ENCODE results near the gene MED13L.
"Not testable (repeated sequence)": the region's sequence is repeated elsewhere in the genome, so short reads cannot be mapped to it uniquely, and the experiment has no call there.

Gene MED13L

DNA sequence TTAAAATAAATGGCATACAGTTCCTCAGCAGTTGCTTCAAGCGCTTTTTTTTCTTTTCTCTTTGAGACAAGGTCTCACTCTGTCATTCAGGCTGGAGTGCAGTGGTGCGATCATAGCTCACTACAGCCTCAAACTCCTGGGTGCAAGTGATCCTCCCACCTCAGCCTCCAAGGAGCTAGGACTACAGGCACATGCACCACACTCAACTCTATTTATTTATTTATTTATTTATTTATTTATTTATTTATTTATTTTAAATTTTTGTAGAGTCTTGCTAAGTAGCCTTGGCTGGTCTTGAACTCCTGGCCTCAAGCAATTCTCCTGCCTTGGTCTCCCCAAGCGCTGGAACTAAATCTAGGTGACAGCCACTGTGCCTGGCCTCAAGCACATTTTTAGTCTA, 132.0 kb downstream of the MED13L start:
- no peak for DNase-seq

DNA sequence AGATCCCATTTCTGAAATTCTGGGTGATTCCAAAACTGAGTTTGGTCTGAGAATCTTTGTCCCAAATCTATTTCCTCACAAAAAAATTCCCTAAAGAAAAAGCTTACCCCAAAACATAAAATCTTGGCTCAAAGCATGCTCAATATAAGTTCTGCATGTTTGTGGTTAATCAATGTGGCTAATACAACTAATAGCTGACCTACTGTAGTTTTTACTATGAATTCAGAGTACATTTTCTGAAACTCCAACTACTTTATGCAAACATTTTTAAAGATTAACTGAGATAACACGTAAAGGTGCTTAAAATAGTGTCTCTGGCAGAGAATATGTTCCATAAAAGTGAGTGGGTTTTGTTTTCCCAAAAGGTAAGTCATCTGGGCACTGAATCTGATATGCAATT, 133.1 kb downstream of the MED13L start:
- DNase-seq, result no peak

DNA sequence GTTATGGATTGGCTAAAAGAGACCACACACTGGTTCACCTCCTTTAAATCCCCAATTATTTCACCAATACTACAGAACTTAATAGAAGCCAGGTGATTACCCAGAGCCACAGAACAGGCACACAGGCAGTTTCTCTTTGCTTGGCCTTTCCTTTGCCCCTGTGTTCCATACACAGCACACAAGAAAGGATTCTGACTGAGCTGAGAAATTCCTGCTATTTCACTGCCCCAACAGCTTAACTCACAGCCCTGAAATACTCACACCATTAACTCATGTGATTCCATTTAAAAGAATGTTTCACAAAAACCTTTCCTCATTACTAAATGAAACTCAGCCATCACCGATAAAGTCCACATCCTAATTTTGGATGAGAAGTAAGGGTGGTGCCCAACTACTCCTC, 133.6 kb downstream of the MED13L start:
- no peak for DNase-seq

DNA sequence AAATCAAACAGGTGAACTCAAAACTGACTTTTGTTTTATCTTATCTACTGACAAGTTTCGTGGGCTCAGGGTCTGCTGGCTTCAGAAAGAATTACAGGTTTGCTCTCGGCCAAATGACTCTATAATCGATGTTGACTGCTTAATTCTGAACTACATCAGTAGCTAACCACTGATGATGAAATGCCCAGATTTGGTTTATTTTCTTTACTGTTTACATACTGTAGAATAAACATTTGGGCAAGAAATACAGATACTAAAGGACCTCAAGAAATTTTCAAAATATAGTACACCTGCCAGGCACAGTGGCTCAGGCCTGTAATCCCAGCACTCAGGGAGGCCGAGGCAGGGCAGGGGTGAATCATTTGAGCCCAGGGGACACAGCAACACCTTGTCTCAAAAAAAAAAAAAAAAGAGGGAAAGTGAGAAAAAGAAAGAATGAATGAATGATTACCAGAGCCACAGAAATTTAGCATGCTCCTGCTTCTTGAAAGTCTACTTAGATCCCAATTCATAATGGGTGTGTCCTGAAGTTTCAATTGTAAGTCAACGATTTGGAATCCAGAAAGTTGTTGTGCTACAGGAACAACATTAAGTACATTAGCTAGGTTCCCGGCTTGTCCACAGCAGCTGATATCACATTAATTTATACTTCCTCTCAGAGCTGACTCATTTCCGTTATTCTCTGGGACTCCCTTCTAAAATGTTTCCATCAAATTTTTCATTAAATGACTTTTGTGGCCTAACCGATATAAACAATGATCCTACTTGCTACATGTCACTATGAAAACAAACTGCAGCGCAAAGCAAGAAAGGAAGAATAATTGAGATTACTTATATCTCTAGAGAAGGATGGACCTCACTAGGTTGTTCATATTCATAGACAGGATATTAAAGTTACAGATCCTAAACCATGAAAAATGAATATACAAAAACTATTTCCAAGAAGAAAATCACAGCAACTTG, 134.3 kb downstream of the MED13L start:
- DNase-seq, result no peak

DNA sequence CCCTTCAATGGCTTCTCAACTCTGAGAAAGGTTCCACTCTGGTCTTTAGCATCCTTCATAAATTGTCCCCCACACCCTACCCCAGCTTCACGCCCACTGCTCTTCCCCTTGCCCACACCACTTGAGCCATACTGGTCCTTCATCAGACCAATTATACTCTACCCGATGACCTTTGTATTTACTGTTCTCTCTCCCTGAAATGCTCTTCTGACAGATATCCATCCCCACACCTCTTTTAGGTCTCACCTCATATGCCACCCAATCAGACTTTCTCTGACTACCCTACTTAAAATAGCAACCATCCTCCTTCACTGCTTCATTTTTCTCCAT, 135.7 kb downstream of the MED13L start:
- no peak for DNase-seq

DNA sequence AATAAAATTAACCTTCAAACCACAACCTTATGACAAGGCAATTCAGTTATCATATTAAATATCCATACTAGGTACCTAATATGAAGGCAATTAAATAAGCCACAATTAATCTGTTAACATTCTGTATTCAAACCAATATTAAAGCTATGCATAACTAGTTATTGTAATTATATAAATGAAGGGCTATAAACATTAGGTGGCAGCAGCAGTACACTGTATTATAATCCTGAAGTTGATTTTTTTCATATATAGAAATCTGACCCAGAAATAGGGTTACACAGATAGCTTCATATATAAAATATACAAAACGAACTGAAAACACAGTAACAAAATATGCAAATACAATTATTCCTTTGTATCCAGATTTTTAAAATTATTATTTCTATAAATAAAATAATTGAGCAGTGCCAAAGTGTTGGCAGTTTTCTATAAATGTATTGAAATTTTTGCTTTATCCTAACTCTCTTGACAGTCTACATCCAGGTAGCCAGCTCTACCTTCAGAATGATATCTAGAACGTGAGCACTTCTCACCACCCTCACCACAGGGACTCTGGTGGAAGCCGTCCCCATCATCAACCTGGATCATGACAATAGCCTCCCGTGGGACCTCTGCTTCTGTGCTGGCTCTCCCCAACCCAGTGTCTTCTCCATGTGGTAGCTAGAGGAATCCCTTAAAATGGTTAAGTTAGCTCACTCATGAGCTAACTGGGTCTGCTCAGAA, 136.2 kb downstream of the MED13L start:
- no peak for DNase-seq

DNA sequence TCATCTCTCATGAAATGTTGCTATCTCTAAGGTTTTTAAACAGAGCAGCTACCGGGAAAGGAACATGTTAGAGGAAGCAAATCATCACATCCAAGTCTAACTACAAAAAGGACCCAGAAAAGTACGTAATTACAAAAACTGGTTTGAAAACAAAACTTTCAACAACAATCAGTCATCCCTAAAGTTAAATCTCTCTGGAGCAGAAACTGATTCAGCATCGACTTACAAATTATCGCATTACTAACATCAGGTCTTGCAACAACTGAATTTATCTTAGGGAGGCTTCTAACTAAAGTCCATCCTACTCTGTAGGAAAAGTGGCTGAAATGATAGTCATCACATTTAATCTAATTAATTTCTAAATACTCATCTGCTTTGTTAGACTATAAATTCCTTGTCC, 137.0 kb downstream of the MED13L start:
- DNase-seq, result no peak

DNA sequence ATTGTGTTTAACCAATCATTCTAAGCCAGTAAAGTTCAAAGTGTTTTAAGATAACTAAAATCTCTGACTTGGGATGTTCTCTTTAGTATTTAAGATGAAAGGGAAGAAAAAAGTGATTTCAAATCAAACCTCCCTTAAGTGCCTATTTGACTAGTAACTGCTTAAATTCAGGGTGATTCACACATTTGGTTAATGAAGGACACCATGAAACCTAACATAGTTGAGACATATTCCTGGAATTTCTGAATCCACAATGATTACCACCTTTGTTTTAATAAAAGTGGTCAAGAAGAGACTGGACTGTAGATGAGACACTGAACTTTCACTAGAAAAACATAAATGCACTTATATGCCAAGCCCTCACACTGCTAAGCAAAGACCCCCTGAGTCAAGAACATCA, 138.7 kb downstream of the MED13L start:
- no peak for DNase-seq

DNA sequence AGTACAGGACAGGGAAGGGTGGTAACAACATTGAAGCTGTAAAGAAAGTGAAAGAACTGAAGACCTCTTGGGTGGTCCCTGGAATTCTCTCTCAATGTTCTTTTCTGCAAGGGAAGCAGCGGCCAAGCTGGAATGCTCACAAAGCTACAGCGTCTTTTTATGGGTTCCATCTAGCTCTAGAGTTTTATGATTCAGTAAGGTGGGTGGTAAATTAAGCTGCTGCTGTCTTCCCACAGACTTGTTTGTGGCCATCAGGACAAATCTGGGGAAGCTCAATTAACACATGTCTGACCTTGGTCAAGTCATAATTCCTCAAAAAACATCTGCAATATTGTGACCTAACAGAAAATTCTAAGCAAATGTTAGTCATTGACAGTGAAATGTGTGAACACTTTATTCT, 139.1 kb downstream of the MED13L start:
- no peak for DNase-seq

DNA sequence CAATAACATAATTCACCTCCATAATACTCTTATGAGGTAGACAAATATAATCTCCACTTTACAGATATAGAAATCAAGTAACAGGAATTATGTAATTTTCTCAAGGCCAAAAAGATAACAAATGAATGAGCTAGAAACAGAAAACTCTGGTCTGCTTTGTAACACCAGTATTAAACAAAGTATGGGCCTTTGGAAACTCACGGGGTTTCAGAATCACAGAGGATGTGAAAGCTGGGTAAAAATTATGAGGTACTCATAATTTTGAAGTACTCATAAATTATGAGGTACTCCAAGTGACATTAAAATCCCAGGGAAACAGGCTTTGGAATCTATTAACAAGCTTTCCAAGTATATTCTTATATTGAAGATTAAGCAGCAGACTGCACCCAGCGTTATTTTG, 140.2 kb downstream of the MED13L start:
- DNase-seq, result no peak

DNA sequence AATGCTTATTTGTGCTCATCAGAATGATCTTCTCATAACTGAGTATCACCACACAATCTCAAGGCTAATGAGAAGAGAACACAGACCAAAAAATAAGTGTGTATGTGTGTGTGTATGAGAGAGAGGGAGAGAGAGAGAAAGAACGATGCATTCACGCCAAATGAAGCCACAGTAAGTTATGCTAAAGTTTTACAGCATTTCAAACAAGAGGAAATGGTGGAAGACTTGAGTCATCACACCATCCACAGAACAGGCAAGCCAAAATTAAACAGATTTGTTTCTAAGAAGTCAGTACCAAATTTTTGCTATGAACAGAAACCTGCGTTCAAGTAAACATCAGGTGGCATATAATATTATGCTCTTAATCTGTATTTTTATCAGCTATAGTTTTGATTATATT, 141.2 kb downstream of the MED13L start:
- no peak for DNase-seq

DNA sequence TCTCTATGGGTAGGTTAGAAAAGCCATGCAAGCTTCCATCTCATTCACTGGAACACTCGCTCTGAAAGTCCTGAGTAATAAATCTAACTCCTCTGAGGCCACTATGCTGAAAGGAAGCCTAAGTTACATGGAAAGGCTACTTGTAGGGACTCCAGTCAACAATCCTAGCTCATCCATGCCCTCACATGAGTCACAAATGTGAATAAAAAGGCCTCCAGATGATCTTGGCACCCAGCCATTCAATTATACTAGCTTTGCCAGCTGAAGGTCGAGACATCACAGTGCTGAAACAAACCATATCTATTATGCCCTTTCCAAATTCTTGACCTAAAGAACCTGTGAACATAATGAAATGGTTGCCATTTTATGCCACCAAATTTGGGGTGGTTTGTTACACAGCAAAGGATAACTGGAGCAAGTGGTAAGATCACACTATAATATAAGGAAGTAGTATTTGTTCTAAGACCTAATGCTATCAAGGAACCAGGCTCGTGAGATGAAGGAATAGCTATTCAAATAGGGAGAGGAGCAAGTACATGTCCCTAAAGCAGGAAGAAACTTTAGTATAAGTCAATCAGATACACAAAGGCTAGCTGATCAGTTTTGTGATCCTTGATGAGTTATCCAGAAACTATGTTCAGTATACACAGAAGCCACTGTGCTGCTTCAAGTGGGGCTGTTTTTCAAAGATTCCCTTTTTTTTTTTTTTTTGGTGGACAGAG, 142.1 kb downstream of the MED13L start:
- DNase-seq, result peak; percentile 7

DNA sequence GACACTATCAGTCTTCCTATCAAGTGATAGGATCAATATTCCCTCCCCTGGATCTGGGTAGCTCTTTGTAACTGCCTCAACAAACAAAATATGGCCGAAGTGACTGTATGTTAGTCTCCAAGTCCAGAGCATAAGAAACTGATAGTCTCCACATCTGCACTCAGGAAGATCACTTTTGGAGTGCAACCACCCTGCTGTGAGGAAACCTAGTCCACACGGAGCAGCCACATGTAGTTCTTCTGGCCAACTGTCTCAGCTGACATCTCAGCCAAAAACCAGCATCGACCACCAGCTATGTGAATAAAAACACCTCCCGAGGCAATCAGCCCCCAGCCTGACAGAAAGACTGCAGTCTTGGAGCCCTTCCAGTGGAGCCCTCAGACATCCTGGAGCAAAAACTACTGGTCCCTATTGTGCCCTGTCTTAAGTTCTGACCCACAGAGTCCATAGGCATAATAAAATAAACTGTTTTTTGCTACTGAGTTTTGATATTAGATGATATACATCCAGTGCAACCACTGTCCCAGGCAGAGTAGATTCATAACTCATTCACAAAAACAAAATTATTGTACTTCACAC, 143.8 kb downstream of the MED13L start:
- DNase-seq, result no peak

DNA sequence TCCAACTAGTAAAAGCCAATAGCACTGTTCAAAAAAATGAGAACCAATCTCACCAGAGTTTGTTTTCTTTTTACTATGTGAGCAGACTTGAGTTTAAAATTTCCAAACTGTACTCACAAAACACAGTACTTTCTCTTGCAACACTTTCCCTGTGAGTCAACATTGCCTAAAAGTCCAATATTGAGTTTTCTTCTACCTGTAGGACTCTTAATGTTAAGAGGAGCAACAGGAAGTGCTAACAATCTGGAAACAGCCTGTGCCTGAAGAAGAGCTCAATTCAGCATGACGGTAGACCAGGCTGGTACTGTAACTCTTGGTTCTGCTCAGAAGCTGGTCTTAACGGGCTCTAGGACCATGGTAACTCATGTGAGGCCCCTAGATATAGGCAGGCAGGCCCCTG, 144.3 kb downstream of the MED13L start:
- no peak for DNase-seq

DNA sequence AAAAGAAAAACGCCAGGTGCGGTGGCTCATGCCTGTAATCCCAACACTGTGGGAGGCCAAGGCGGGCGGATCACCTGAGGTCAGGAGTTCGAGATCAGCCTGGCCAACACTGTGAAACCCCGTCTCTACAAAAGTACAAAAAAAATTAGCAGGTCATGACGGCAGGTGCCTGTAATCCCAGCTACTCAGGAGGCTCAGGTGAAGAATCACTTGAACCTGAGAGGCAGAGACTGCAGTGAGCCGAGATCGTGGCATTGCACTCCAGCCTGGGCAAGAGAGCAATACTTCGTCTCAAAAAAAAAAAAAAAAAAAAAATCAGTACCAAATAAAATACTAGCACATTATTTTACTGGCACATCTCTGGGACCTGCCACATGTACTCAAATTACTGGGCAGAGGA, 145.5 kb downstream of the MED13L start:
- DNase-seq, result not testable (repeated sequence)

DNA sequence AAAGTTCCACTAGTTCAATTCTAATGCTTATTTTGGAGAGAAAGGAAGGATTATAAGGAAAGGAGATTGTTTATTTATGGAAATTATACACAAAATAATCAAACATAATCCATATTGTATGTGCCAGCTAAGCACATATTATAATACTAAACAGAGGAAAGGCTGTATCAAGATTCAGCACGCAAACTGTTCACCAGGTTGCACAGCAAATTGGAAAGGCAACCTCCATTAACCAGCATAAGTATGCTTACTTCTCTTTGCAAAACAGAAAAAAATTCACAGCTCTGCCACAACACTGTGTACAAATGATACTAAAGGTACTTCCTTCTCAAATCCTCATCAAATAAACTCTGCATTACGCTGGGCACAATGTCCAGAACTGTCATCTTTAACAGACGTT, 146.3 kb downstream of the MED13L start:
- no peak for DNase-seq

DNA sequence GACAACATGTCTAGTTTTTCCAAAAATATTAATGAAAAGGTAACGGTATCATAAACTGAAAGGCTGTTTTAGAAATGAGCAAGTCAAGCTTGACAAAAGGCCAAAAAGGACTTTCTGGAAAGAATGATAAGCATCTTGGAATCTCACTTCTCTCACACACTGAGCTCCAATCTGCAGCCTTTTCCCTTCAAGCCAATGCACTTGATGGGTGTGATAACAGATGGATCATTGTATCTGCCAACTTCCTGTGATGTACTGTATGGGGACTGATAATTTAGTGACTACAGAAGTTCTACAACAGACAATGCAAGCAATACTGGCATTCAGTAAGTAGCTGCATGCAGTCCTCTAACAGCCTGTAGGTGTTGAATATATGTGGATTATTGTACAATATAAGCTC, 147.1 kb downstream of the MED13L start:
- DNase-seq, result no peak

DNA sequence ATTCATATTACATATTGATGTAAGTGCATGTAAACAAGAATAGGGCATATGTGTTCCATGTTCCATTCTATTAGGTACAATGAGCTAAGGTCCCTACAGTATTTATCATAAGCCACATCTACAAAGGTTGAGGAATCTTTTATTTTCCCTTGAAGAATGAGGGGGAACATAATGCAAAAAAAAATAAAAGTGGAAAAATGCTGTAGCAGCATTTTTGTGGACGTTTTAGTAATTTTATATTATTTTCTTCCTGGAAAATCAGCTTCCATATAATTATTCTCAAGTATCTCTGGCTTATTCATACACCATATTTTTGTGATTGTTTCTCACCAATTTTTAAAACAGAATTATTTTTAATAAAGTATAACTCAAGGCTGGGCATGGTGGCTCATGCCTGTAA, 148.7 kb downstream of the MED13L start:
- DNase-seq, result no peak

DNA sequence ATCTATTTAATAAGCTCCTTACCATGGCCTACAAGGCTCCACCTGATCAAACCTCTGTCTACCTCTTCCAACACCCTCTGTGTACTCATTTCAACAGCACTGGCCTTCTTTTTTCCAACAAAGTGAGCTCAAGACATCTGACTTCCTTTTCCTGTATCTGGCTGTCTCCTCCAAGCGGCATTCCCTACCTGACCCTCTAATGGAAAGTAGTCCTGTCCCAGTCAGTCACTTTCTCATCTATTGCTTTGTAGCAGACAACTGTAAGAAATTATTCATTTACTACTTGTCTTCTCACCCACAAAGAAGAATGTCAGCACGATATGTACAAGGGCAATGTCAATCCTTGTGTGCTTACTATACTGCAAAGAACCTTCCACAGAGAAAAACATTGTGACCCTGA, 149.6 kb downstream of the MED13L start:
- no peak for DNase-seq

DNA sequence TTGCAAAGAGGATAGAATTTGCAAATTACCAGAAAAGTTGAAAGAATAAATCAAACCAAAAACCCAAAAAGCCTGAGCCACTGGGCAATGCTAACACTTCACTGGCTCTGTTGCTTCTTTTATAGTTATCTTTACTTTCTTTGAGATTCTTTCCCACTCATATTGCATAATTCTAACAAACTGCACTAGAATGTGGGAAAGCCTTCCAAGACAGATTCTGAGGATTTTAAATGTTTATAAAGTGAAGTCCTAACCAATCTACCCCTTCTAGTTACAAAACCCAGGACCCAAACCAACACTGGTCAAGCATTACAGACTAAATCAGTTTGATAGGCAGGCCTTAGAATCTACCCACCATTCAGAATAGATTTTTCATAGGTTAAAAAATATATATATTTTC, 150.9 kb downstream of the MED13L start:
- DNase-seq, result no peak

DNA sequence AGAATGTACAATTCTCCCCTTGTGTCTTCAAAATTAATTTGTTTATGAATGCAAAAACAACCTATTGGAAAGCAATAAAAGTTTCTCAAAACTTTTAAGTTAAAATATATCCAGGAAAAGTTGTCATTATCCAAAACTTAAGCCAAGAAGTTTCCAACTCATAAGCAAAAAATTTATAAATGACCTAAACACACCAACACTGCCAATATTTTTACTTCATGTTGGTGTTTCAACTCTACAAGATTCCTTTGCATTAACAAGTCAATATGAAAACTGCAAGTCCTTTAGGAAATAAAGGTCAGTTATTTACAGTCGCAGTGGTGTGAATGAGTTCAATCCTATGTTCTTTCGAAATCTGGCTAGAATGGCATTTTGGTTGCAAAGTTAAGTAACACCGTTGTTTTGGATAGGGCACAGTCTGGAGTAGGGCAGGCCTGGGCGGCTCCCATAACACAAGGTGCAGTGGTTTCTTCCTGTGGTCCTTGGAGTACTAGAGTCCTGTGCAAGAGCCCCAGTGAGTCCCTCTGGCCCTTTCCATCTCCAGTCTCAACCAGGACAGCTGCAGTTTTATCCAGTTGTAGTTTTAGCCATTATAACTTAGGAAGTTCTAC, 151.4 kb downstream of the MED13L start:
- no peak for DNase-seq

DNA sequence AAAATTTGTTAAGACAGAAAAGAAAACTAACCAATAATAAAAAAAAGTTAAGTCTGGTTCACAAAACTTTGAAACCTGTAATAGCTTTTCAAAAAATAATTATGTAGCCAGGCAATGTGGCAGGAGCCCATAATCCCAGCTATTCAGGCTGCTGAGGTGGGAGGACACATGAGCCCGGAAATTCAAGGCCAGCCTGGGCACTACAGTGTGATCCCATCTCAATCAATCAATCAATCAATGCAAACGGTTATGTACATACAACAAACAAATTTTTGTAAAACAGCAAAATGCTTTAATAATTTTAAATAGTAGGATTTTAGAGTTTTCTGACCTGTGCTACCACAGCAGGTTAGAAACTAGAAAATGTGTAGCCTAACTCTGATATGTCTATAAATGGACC, 152.4 kb downstream of the MED13L start:
- DNase-seq, result no peak

Data from NCI-H1092 treated with DMSO at 0.1 percent for 48 hours (cell line).